Gastroesophageal sphincter (tissue), 4 donors: ENCODE results near the gene GTF2H1. TPM values are rescaled to one million over a fixed set of nuclear protein-coding genes. Genes with fewer than 3 reads are reported as not detected.

ENCODE experiments used
- ATAC-seq: fragments of 150-250 bp; one replicate; pipeline ENCODE4 v1.9.1; 2016; ENCODE audit warnings: mild to moderate bottlenecking, moderate library complexity
- H3K27ac ChIP-seq, 4 donors: fragments of 200-600 bp; sonication (generic) in 3 of 4; 1 replicate in 3 of 4; 2 replicates in 1 of 4; pipeline ENCODE4 v1.5.1; 2016 to 2019
- H3K27me3 ChIP-seq: fragments of 200-600 bp; sonication (generic); one replicate; pipeline ENCODE4 v1.5.1; 2019
- H3K36me3 ChIP-seq, 2 donors: fragments of 200-600 bp; sonication (generic); one replicate each; pipeline ENCODE4 v1.5.1; 2019; ENCODE audit warnings: control low read depth in 1 of 2
- H3K4me1 ChIP-seq, 3 donors: fragments of 200-600 bp; sonication (generic); 1 replicate in 2 of 3; 2 replicates in 1 of 3; pipeline ENCODE4 v1.5.1; 2016 to 2019; ENCODE audit warnings: control low read depth in 2 of 3
- H3K4me3 ChIP-seq, 2 donors: fragments of 200-600 bp; sonication (generic); one replicate each; pipeline ENCODE4 v1.5.1; 2019; ENCODE audit warnings: mild to moderate bottlenecking in 1 of 2, moderate library complexity in 1 of 2
- H3K9me3 ChIP-seq, 3 donors: fragments of 200-600 bp; sonication (generic); one replicate each; pipeline ENCODE4 v1.5.1; 2017 to 2019; ENCODE audit warnings: control low read depth in 2 of 3
- CTCF ChIP-seq, 4 experiments: fragments of 200-600 bp in 2 of 4; fragments of 450-650 bp in 2 of 4; sonication (generic) in 1 of 4; IDR thresholded peaks; one replicate each; pipeline ENCODE4 v1.5.1; 2017 to 2019; ENCODE audit warnings: antibody characterized with exemption in 4 of 4, mild to moderate bottlenecking in 2 of 4, moderate library complexity in 2 of 4
- EP300 ChIP-seq: sonication (generic); formaldehyde crosslinking; IDR thresholded peaks from one replicate; pipeline ENCODE4 v1.6.1; 2017; ENCODE audit warnings: antibody characterized with exemption, mild to moderate bottlenecking
- POLR2A ChIP-seq, 2 donors: fragments of 450-650 bp; IDR thresholded peaks; one replicate each; pipeline ENCODE4 v1.6.1; 2017; ENCODE audit warnings: antibody characterized with exemption in 2 of 2, mild to moderate bottlenecking in 2 of 2, moderate library complexity in 1 of 2
- POLR2AphosphoS5 ChIP-seq: sonication (generic); formaldehyde crosslinking; IDR thresholded peaks from one replicate; pipeline ENCODE4 v1.6.1; 2017; ENCODE audit warnings: antibody characterized with exemption
- whole genome bisulfite sequencing, 2 donors: methylation state at CpG; one replicate each; pipeline ENCODE4 v1.1.5; 2018; ENCODE audit warnings: low coverage in 1 of 2; 5-methylcytosine and 5-hydroxymethylcytosine counted together
- total RNA-seq, 4 donors: library from RNA; depleted of rRNA; stranded (reverse); fragments of >200 nt; gene quantifications; one replicate each; pipeline ENCODE4 v1.1.0, GENCODE V29; 2016

The GTF2H1 gene
- total RNA-seq, 4 donors from 2014 or later, result 47.3 to 61.8 (median 57.4) TPM

- 86 to 100% methylated on average over 1 to 2 of the region's 2 CpGs for WGBS, 2 donors
- Histone ChIP-seq H3K27me3 (no peaks in the 10 kb centered on the region), H3K4me1 (peaks cover under 1 to 20% (median 5%) of the 10 kb centered on the region in 3 donors)
Measured at GRCh38 chr11:18315893-18316292, 6.5 kb upstream of the GTF2H1 start.

GRCh38 chr11:18317551-18317950 lies 4.8 kb upstream of the GTF2H1 start:
- peaks cover under 1 to 25% (median 4%) of the 10 kb centered on the region in 3 donors for H3K4me1 ChIP-seq
- H3K36me3 ChIP-seq, result no peaks in the 10 kb centered on the region
- H3K9me3 ChIP-seq, result no peaks in the 10 kb centered on the region
- no peak overlapping the region for H3K4me3 ChIP-seq
- no peak for ATAC-seq
- TF ChIP-seq POLR2AphosphoS5 (no peak), EP300 (no peak), CTCF (IDR thresholded peaks at IDR 0.05) (no peak), POLR2A (IDR thresholded peaks at IDR 0.05) (no peak)
- no peaks in the 10 kb centered on the region for H3K27me3 ChIP-seq
- H3K27ac ChIP-seq, result no peak overlapping the region
- WGBS, 2 donors, result 80 to 89% methylated on average over 1 to 3 of the region's 4 CpGs

More at GRCh38 chr11:18315893-18316292, 6.5 kb upstream of the GTF2H1 start:
- H3K36me3 ChIP-seq, result peaks cover 0 to 10% of the 10 kb centered on the region in 2 donors
- no peak for TF ChIP-seq EP300
- TF ChIP-seq POLR2AphosphoS5, result no peak
- TF ChIP-seq CTCF (IDR thresholded peaks at IDR 0.05), result no peak
- no peak for TF ChIP-seq POLR2A (IDR thresholded peaks at IDR 0.05)
- ATAC-seq, result no peak
- H3K27ac ChIP-seq, result no peak overlapping the region
- no peak overlapping the region for H3K4me3 ChIP-seq
- no peaks in the 10 kb centered on the region for H3K9me3 ChIP-seq

GRCh38 chr11:18319914-18320313 lies 2.5 kb upstream of the GTF2H1 start:
- peaks cover 16 to 38% (median 18%) of the 10 kb centered on the region in 3 donors for H3K4me1 ChIP-seq
- no peaks in the 10 kb centered on the region for H3K36me3 ChIP-seq
- no peaks in the 10 kb centered on the region for H3K9me3 ChIP-seq
- 45 to 93% methylated on average over 1 to 3 of the region's 3 CpGs for WGBS, 2 donors
- no peaks in the 10 kb centered on the region for H3K27me3 ChIP-seq
- no peak overlapping the region for H3K4me3 ChIP-seq
- no peak overlapping the region for H3K27ac ChIP-seq
- TF ChIP-seq EP300 (no peak), CTCF (IDR thresholded peaks at IDR 0.05) (no peak), POLR2A (IDR thresholded peaks at IDR 0.05) (no peak), POLR2AphosphoS5 (no peak)
- ATAC-seq, result no peak

GRCh38 chr11:18320617-18321016 lies 1.8 kb upstream of the GTF2H1 start:
- H3K4me3 ChIP-seq, result no peak overlapping the region
- peaks cover 0 to under 1% of the 10 kb centered on the region in 2 donors for H3K36me3 ChIP-seq
- no peak overlapping the region for H3K27ac ChIP-seq
- peaks cover 16 to 43% (median 18%) of the 10 kb centered on the region in 3 donors for H3K4me1 ChIP-seq
- no peaks in the 10 kb centered on the region for H3K27me3 ChIP-seq
- TF ChIP-seq POLR2A (IDR thresholded peaks at IDR 0.05) (no peak), POLR2AphosphoS5 (no peak), CTCF (IDR thresholded peaks at IDR 0.05) (no peak), EP300 (no peak)
- H3K9me3 ChIP-seq, result no peaks in the 10 kb centered on the region
- no peak for ATAC-seq

GRCh38 chr11:18321578-18321968 lies 794 bp upstream of the GTF2H1 start:
- H3K4me3 ChIP-seq, result peak overlapping the region; percentile 74 to 89
- WGBS, 2 donors, result 2 to 3% methylated on average over 4 of the region's 4 CpGs
- H3K4me1 ChIP-seq, result peaks cover 16 to 43% (median 18%) of the 10 kb centered on the region in 3 donors
- H3K9me3 ChIP-seq, result no peaks in the 10 kb centered on the region
- H3K27ac ChIP-seq, result peak overlapping the region; percentile 70 to 97 (median 95)
- TF ChIP-seq POLR2AphosphoS5 (no peak), CTCF (IDR thresholded peaks at IDR 0.05) (peak in 1 of 4 experiments; percentile 3)
- H3K27me3 ChIP-seq, result no peaks in the 10 kb centered on the region
- H3K36me3 ChIP-seq, result peaks cover 0 to 10% of the 10 kb centered on the region in 2 donors
- ATAC-seq, result no peak
